ENCODE data around the gene NFIX.

Gene NFIX

GRCh38 chr19:13023656-13024055 is 28.4 kb downstream of the NFIX start:
- DNase-seq: no peak

GRCh38 chr19:13024126-13024950 is 29.1 kb downstream of the NFIX start:
- DNase-seq: no peak

GRCh38 chr19:13024951-13025697 is 29.8 kb downstream of the NFIX start:
- no peak for DNase-seq

- DNase-seq: no peak
These were observed 30.7 kb downstream of the NFIX start for GRCh38 chr19:13025819-13026456.

GRCh38 chr19:13026462-13027370 is 31.4 kb downstream of the NFIX start:
- DNase-seq: peak; percentile 50

GRCh38 chr19:13027557-13027956 is 32.3 kb downstream of the NFIX start:
- DNase-seq: no peak

GRCh38 chr19:13028027-13028426 is 32.8 kb downstream of the NFIX start:
- DNase-seq: no peak

GRCh38 chr19:13029301-13029880 is 34.1 kb downstream of the NFIX start:
- no peak for DNase-seq

- no peak for DNase-seq
These were observed 34.6 kb downstream of the NFIX start for GRCh38 chr19:13029893-13030292.

- no peak for DNase-seq
These were observed 36.8 kb downstream of the NFIX start for GRCh38 chr19:13031917-13032623.

GRCh38 chr19:13032837-13033236 is 37.6 kb downstream of the NFIX start:
- no peak for DNase-seq

GRCh38 chr19:13033244-13033643 is 38.0 kb downstream of the NFIX start:
- DNase-seq: peak; percentile 13

- peak; percentile 69 for DNase-seq
These were observed 38.7 kb downstream of the NFIX start for GRCh38 chr19:13033819-13034611.

GRCh38 chr19:13034636-13035035 is 39.4 kb downstream of the NFIX start:
- DNase-seq: no peak

GRCh38 chr19:13035820-13036365 is 40.6 kb downstream of the NFIX start:
- no peak for DNase-seq

GRCh38 chr19:13036366-13036976 is 41.2 kb downstream of the NFIX start:
- DNase-seq: no peak

- DNase-seq: peak; percentile 85
These were observed 41.9 kb downstream of the NFIX start for GRCh38 chr19:13037161-13037560.

GRCh38 chr19:13037731-13038130 is 42.5 kb downstream of the NFIX start:
- DNase-seq: no peak

GRCh38 chr19:13038306-13039210 is 43.3 kb downstream of the NFIX start:
- no peak for DNase-seq
